D721Med (cell line): ENCODE data around the gene DDX52.

ENCODE experiments used
- DNase-seq: peaks from one replicate; pipeline ENCODE4 v3.0.0; 2011; ENCODE audit warnings: low spot score; ENCODE audit not compliant: insufficient read length
- FAIRE-seq: peaks from 2 replicates; lab custom pipeline; 2011; peaks lifted over from hg19 to GRCh38; lab: Jason Lieb, UNC
- TF ChIP-seq, protein P1 (sequence below): IDR thresholded peaks from 2 replicates; pipeline ENCODE4 v1.5.1; 2012; ENCODE audit warnings: mild to moderate bottlenecking, control low read depth; ENCODE audit not compliant: insufficient read depth; ENCODE audit errors: missing control alignments

DDX52 gene

DNA sequence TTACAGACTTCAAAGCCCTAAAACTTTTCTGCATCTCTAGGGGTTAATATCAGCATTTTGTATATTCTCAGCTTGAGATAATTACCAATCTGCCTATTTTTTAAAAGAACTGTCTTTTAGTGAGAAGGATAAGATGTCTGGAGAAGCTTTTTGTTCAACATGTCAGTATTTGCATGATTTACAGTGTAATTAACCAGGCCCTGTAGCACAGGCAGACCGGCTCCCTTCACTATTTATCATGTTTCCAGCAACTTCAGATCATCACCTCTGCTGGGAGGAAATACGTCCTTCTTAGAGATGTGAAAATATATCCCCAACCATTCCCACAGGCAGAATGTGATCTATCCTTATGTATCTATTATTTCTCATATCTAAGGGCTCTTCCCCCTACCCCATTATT lies 8.6 kb upstream of the DDX52 start:
- TF ChIP-seq, protein P1, sequence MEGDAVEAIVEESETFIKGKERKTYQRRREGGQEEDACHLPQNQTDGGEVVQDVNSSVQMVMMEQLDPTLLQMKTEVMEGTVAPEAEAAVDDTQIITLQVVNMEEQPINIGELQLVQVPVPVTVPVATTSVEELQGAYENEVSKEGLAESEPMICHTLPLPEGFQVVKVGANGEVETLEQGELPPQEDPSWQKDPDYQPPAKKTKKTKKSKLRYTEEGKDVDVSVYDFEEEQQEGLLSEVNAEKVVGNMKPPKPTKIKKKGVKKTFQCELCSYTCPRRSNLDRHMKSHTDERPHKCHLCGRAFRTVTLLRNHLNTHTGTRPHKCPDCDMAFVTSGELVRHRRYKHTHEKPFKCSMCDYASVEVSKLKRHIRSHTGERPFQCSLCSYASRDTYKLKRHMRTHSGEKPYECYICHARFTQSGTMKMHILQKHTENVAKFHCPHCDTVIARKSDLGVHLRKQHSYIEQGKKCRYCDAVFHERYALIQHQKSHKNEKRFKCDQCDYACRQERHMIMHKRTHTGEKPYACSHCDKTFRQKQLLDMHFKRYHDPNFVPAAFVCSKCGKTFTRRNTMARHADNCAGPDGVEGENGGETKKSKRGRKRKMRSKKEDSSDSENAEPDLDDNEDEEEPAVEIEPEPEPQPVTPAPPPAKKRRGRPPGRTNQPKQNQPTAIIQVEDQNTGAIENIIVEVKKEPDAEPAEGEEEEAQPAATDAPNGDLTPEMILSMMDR, result no peak
- DNase-seq, result no peak
- FAIRE-seq, result no peak

DNA sequence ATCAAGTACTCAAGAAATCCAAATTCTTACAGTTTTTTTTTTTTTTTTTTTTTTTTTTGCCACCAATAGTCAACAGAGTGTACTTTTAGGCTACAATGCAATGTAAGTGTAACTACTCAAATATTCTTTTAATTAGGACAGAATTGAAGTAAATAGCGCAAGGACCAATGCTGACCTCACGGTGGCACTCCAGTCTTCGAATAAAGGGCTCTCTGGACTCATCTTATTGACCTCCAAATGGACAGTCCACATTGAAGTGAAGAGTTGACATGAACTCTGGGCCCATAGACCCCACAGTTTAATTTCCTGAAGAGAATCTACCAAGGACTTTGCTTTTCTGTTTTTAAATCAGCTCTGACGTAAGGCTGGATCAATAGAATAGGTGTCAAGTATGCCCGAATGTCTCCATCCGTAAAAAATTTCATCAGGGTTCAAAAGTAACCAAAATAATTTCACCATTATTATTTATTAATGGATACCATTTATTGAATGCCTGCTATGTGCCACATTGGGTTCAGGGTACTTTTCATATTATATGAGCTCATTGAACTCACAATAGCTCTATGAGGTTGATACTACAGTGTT lies 7.3 kb upstream of the DDX52 start:
- TF ChIP-seq, protein P1, result peak; percentile 56
- FAIRE-seq (no peak), DNase-seq (no peak)

DNA sequence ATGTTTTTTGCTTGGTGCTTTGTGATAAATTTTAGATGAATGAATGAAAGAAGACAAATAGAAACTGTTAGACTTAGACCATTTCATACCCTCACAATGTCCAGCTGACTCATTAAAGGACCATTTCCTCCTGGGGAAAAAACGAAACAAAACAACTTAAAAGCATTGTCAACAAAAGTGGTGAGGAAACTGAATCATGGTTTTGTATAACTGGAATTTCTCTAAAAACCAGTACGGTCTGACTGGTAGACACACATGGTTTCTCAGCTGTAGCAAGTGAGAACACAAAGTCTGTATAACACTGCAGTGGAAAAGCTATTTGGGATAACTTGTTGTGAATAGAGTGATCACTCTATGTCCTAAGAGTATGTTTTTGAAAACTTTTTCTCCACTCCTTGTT lies 5.3 kb upstream of the DDX52 start:
- FAIRE-seq (no peak), DNase-seq (no peak)
- TF ChIP-seq, protein P1, result no peak

DNA sequence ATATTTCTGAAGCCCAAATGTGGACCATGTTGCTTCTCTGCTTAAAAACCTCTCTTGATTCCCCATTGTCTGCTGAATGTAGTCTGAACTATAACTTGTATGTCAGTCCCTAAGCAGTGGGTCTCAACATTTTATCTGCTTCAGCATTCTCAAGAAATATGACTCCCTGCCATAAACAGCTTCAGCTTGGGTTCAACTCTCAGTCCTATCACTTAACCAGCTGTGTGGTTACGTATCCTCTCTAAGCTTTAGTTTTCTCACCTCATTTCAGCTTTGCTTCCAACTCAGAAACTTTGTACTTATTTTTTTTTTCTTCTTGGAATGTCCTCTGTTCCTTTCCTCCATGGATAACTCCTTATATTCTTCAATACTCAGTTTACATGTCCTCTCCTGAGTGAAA lies 4.6 kb upstream of the DDX52 start:
- TF ChIP-seq, protein P1, result no peak
- no peak for FAIRE-seq

DNA sequence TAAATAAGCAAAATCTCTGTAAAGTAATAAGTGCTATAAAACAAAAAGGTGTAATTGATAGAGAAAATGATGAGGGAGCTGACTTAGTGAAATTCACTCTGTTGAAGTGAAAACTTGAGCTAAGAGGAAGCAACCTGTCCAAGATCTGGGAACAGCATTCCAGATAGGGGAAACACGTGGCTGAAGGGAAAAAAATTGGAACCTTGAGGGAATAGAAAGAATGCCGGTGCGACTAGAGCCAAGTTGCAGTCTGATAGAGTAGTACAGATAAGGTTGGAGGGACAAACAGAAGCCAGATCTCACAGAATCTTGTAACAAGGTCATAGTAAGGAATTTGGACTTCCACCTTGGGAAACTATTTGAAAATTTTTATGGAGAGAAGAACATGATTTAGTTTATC lies 623 bp upstream of the DDX52 start:
- TF ChIP-seq, protein P1, result no peak
- no peak for FAIRE-seq
- no peak for DNase-seq

More for the DNA sequence above, 4.6 kb upstream of the DDX52 start:
- DNase-seq, result no peak

DNA sequence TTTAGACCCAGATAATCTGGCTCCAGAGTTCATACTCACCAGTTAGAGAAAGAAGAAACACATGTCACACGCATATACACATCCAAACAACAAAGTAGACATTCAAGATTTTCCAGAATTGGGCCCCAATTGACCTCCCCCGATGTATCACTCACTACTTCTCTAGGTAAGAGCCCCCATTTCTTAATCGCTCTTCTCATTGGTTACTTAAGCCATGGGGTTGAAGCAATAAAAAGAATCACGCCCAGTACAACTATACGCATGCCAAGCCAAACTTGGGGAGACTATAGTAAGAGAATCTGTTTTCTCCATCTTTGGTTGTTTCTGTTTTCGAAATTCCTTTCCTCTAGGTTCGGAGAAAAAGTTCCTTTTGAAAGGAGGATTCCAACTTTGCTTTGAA lies 565 bp downstream of the DDX52 start:
- no peak for DNase-seq
- TF ChIP-seq, protein P1, result no peak
- FAIRE-seq, result no peak

DNA sequence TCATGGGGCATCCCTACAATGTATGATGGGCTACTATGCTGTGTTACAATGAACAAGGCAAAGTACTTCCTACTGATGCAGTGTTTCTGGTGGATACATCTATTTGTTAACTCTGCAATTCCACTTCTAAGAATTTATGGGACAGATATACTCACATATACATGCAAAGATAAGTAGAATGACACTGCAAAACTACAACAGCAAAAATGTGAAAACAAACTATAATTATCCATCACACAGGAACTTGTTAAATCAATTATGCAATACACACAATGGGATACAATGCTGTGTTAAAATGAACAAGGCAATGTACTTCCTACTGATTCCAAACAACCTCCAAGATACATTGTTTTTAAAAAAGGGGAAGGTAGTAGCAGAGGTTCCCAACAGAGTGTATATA lies 3.2 kb downstream of the DDX52 start:
- TF ChIP-seq, protein P1, result no peak
- DNase-seq (no peak), FAIRE-seq (no peak)
